ENCODE data around the gene TNNI3. TPM values are rescaled to one million over a fixed set of nuclear protein-coding genes. Genes with fewer than 3 reads are reported as not detected.

TNNI3 gene
- total RNA-seq (2021) (15.0 to 36.7 TPM (median 34.0 TPM) in 3 replicates), Bru-seq, nascent RNA (percentile 55 among the genes with signal in this experiment)
- long read RNA-seq, experiment 1, transcript TNNI3-202 (4 exons, 699 nt): minor isoform, 14 of 40 reads
- long read RNA-seq, experiment 1, transcript TNNI3-207 (5 exons, 669 nt): major isoform, 22 of 40 reads
- long read RNA-seq, experiment 1, partial matches to known transcripts: 0 of 40 reads
- long read RNA-seq, experiment 1, other reads (novel, unspliced or antisense): 4 of 40 reads
- long read RNA-seq, experiment 2, transcript TNNI3-202 (4 exons, 699 nt): major isoform, 21 of 46 reads
- long read RNA-seq, experiment 2, transcript TNNI3-207 (5 exons, 669 nt): minor isoform, 16 of 46 reads
- long read RNA-seq, experiment 2, partial matches to known transcripts: 2 of 46 reads
- long read RNA-seq, experiment 2, other reads (novel, unspliced or antisense): 6 of 46 reads
- long read RNA-seq, experiment 3, partial matches to known transcripts: 0 of 3 reads
- long read RNA-seq, experiment 3, other reads (novel, unspliced or antisense): 1 of 3 reads

DNA sequence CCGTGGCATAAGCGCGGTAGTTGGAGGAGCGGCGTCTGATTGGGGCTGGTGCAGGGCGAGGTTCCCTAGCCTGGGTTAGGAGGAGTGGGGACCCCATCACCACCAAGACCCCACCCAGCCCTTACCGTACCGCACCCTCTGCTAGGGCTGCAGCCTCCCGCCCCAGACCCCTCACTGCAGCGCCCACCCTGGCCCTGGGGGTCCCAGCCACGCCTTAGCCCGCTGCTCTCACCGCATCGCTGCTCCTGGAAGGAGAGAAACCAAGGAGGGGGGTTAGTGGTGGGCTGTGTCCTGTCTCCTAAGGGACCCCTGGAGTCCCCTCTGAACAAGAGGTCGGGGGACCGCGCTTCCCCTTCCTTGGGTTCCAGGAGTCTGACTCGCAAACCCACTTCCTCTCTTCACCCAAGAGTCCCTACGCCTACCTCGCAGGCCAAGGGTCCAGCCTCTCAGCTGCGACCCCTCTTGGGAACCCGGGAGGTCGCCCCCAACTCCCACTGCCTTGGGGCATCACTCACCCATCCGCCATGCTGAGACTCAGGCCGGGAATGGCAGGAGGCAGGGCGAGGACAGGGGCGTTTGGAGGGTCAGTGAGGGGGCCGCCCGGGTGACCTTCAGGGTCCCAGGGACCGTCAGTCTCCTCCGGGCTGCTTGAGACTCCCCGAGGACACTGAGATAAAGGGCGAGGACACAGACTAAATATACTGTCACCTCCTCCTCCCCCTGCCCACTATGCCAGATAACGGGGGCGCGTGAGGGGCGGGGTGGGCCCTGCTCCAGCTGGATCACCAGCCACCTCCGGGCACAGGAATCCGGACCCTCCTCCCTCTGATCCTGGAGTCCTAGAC lies at the start of gene TNNI3:
Gene TNNI3 (minus strand): TSS at position 669 of the 845 bp plus-strand sequence. CDS start 143 bp downstream, at position 526.
- ChIA-PET POLR2A (interaction anchor here (1.4 kb wide), 1 partner anchor 15 kb away, joined by 8 read pairs; no protein-coding TSS in a partner anchor), CTCF (interaction anchor here (0.6 to 4.5 kb wide), 6 partner anchors 9 to 389 kb away, joined by 3 to 103 read pairs (median 12); partner anchors contain the start of gene DNAAF3)
- Mint-ChIP-seq H3K27me3 (ENCODE audit: low read depth) (peaks cover 68% of the 10 kb centered on the region), H3K36me3 (peaks cover 16% of the 10 kb centered on the region), H3K4me3 (peak within 1 kb of the TSS; percentile 84), H3K4me1 (peaks cover 23% of the 10 kb centered on the region), H3K27ac (peak within 1 kb of the TSS; percentile 63; the same call in 1 of the 2 replicates), H3K9me3 (peaks cover 12% of the 10 kb centered on the region)
- DNase-seq (ENCODE audit: low spot score) (no peak), ATAC-seq (no peak)
- TF ChIP-seq GABPB1 (CRISPR knock-in tag; IDR thresholded peaks at IDR 0.05) (no peak), ZNF423 (CRISPR knock-in tag; IDR thresholded peaks at IDR 0.05) (no peak), ESRRA (CRISPR knock-in tag; IDR thresholded peaks at IDR 0.05; ENCODE audit: borderline replicate concordance) (no peak), NFE2L1 (CRISPR knock-in tag; IDR thresholded peaks at IDR 0.05) (no peak), EMX1 (CRISPR knock-in tag; IDR thresholded peaks at IDR 0.05) (no peak), ZNF416 (CRISPR knock-in tag; IDR thresholded peaks at IDR 0.05) (no peak), SMAD3 (CRISPR knock-in tag; IDR thresholded peaks at IDR 0.05; ENCODE audit: borderline replicate concordance) (no peak), NR3C1 (CRISPR knock-in tag; conservative IDR thresholded peaks at IDR 0.05; ENCODE audit: low read depth) (no peak), ZNF396 (CRISPR knock-in tag; IDR thresholded peaks at IDR 0.05; ENCODE audit: borderline replicate concordance) (no peak), ATF1 (CRISPR knock-in tag; IDR thresholded peaks at IDR 0.05) (no peak)
- TF ChIP-seq, protein P1, sequence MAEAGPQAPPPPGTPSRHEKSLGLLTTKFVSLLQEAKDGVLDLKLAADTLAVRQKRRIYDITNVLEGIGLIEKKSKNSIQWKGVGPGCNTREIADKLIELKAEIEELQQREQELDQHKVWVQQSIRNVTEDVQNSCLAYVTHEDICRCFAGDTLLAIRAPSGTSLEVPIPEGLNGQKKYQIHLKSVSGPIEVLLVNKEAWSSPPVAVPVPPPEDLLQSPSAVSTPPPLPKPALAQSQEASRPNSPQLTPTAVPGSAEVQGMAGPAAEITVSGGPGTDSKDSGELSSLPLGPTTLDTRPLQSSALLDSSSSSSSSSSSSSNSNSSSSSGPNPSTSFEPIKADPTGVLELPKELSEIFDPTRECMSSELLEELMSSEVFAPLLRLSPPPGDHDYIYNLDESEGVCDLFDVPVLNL (CRISPR knock-in tag; IDR thresholded peaks at IDR 0.05; ENCODE audit: borderline replicate concordance, low read depth): no peak
- TF ChIP-seq, protein P2, sequence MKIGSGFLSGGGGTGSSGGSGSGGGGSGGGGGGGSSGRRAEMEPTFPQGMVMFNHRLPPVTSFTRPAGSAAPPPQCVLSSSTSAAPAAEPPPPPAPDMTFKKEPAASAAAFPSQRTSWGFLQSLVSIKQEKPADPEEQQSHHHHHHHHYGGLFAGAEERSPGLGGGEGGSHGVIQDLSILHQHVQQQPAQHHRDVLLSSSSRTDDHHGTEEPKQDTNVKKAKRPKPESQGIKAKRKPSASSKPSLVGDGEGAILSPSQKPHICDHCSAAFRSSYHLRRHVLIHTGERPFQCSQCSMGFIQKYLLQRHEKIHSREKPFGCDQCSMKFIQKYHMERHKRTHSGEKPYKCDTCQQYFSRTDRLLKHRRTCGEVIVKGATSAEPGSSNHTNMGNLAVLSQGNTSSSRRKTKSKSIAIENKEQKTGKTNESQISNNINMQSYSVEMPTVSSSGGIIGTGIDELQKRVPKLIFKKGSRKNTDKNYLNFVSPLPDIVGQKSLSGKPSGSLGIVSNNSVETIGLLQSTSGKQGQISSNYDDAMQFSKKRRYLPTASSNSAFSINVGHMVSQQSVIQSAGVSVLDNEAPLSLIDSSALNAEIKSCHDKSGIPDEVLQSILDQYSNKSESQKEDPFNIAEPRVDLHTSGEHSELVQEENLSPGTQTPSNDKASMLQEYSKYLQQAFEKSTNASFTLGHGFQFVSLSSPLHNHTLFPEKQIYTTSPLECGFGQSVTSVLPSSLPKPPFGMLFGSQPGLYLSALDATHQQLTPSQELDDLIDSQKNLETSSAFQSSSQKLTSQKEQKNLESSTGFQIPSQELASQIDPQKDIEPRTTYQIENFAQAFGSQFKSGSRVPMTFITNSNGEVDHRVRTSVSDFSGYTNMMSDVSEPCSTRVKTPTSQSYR (CRISPR knock-in tag; IDR thresholded peaks at IDR 0.05): no peak
- TF ChIP-seq, protein P3, sequence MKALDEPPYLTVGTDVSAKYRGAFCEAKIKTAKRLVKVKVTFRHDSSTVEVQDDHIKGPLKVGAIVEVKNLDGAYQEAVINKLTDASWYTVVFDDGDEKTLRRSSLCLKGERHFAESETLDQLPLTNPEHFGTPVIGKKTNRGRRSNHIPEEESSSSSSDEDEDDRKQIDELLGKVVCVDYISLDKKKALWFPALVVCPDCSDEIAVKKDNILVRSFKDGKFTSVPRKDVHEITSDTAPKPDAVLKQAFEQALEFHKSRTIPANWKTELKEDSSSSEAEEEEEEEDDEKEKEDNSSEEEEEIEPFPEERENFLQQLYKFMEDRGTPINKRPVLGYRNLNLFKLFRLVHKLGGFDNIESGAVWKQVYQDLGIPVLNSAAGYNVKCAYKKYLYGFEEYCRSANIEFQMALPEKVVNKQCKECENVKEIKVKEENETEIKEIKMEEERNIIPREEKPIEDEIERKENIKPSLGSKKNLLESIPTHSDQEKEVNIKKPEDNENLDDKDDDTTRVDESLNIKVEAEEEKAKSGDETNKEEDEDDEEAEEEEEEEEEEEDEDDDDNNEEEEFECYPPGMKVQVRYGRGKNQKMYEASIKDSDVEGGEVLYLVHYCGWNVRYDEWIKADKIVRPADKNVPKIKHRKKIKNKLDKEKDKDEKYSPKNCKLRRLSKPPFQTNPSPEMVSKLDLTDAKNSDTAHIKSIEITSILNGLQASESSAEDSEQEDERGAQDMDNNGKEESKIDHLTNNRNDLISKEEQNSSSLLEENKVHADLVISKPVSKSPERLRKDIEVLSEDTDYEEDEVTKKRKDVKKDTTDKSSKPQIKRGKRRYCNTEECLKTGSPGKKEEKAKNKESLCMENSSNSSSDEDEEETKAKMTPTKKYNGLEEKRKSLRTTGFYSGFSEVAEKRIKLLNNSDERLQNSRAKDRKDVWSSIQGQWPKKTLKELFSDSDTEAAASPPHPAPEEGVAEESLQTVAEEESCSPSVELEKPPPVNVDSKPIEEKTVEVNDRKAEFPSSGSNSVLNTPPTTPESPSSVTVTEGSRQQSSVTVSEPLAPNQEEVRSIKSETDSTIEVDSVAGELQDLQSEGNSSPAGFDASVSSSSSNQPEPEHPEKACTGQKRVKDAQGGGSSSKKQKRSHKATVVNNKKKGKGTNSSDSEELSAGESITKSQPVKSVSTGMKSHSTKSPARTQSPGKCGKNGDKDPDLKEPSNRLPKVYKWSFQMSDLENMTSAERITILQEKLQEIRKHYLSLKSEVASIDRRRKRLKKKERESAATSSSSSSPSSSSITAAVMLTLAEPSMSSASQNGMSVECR (CRISPR knock-in tag; IDR thresholded peaks at IDR 0.05; ENCODE audit: borderline replicate concordance): no peak
- TF ChIP-seq, protein P4, sequence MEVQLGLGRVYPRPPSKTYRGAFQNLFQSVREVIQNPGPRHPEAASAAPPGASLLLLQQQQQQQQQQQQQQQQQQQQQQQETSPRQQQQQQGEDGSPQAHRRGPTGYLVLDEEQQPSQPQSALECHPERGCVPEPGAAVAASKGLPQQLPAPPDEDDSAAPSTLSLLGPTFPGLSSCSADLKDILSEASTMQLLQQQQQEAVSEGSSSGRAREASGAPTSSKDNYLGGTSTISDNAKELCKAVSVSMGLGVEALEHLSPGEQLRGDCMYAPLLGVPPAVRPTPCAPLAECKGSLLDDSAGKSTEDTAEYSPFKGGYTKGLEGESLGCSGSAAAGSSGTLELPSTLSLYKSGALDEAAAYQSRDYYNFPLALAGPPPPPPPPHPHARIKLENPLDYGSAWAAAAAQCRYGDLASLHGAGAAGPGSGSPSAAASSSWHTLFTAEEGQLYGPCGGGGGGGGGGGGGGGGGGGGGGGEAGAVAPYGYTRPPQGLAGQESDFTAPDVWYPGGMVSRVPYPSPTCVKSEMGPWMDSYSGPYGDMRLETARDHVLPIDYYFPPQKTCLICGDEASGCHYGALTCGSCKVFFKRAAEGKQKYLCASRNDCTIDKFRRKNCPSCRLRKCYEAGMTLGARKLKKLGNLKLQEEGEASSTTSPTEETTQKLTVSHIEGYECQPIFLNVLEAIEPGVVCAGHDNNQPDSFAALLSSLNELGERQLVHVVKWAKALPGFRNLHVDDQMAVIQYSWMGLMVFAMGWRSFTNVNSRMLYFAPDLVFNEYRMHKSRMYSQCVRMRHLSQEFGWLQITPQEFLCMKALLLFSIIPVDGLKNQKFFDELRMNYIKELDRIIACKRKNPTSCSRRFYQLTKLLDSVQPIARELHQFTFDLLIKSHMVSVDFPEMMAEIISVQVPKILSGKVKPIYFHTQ (CRISPR knock-in tag; IDR thresholded peaks at IDR 0.05): no peak

Data from WTC11 (cell line).